CD14-positive monocyte (primary cell): ENCODE measurements around the gene UBE2U. TPM values are rescaled to one million over a fixed set of nuclear protein-coding genes. Genes with fewer than 3 reads are reported as not detected.

ENCODE experiments used
- DNase-seq, 3 donors: peaks; one replicate each; pipeline ENCODE4 v3.0.0-alpha.2; 2011 to 2022
- H2AFZ ChIP-seq: 2 replicates; pipeline ENCODE4 v1.6.0; 2012; ENCODE audit warnings: mild to moderate bottlenecking, low read depth, low read length, inconsistent platforms; ENCODE audit not compliant: insufficient read depth, poor library complexity, severe bottlenecking
- H3K27ac ChIP-seq, 2 donors: 1 replicate in 1 of 2; 2 replicates in 1 of 2; pipeline ENCODE4 v1.5.1; 2012 to 2013; ENCODE audit warnings: low read length in 2 of 2, control low read depth in 1 of 2, inconsistent platforms in 1 of 2, low read depth in 1 of 2, mild to moderate bottlenecking in 1 of 2
- H3K27me3 ChIP-seq, 2 donors: one replicate each; pipeline versions ENCODE4 v1.6.0 to v1.6.1; 2011 to 2013; ENCODE audit warnings: low read length in 2 of 2; ENCODE audit not compliant: control insufficient read depth in 2 of 2, insufficient read depth in 2 of 2
- H3K36me3 ChIP-seq, 2 donors: replicated peaks in 1 of 2; 1 replicate in 1 of 2; 2 replicates in 1 of 2; pipeline versions ENCODE4 v1.5.1 to v1.6.1; 2012 to 2013; ENCODE audit warnings: low read length in 2 of 2, control low read depth in 1 of 2, inconsistent platforms in 1 of 2, mild to moderate bottlenecking in 1 of 2; ENCODE audit not compliant: insufficient read depth in 2 of 2, control insufficient read depth in 1 of 2
- H3K4me1 ChIP-seq, 2 donors: 1 replicate in 1 of 2; 2 replicates in 1 of 2; pipeline versions ENCODE4 v1.5.1 to v1.6.1; 2012 to 2013; ENCODE audit warnings: low read length in 2 of 2, control low read depth in 1 of 2, inconsistent platforms in 1 of 2, mild to moderate bottlenecking in 1 of 2, moderate library complexity in 1 of 2; ENCODE audit not compliant: insufficient read depth in 2 of 2, control insufficient read depth in 1 of 2
- H3K4me2 ChIP-seq: replicated peaks from 2 replicates; pipeline ENCODE3; 2012; ENCODE audit warnings: low read length, moderate library complexity, mild to moderate bottlenecking; ENCODE audit not compliant: poor library complexity, severe bottlenecking; ENCODE audit errors: extremely low read depth
- H3K4me3 ChIP-seq, 3 experiments: fragments of 200-600 bp in 1 of 3; sonication (generic) in 1 of 3; replicated peaks in 1 of 3; 1 replicate in 2 of 3; 2 replicates in 1 of 3; pipeline ENCODE4 v1.5.1; 2011 to 2013; ENCODE audit warnings: low read length in 3 of 3, mild to moderate bottlenecking in 3 of 3, control low read depth in 2 of 3, low read depth in 2 of 3, inconsistent platforms in 1 of 3, moderate library complexity in 1 of 3
- H3K79me2 ChIP-seq: 2 replicates; pipeline ENCODE4 v1.6.0; 2012; ENCODE audit warnings: mild to moderate bottlenecking, control low read depth, inconsistent platforms, low read length, moderate library complexity; ENCODE audit not compliant: insufficient read depth
- H3K9ac ChIP-seq: 2 replicates; pipeline ENCODE4 v1.6.0; 2017; ENCODE audit warnings: low read length, mild to moderate bottlenecking; ENCODE audit not compliant: insufficient read depth, poor library complexity, severe bottlenecking
- H3K9me3 ChIP-seq, 2 donors: replicated peaks in 1 of 2; 1 replicate in 1 of 2; 2 replicates in 1 of 2; pipeline versions ENCODE4 v1.5.1 to v1.6.1; 2012 to 2013; ENCODE audit warnings: low read length in 2 of 2, control low read depth in 1 of 2; ENCODE audit not compliant: control insufficient read depth in 1 of 2, insufficient read depth in 1 of 2
- H4K20me1 ChIP-seq: 2 replicates; pipeline ENCODE4 v1.6.0; 2012; ENCODE audit warnings: mild to moderate bottlenecking, low read length, control low read depth, moderate library complexity; ENCODE audit not compliant: insufficient read depth
- H3K27ac Mint-ChIP-seq, 7 donors: one replicate each; pipeline ENCODE4 v1.8.0; 2020; ENCODE audit warnings: mild to moderate bottlenecking in 7 of 7, mixed read lengths in 7 of 7, moderate library complexity in 6 of 7, inconsistent platforms in 2 of 7
- H3K27me3 Mint-ChIP-seq, 3 donors: one replicate each; pipeline ENCODE4 v1.8.0; 2021 to 2022; ENCODE audit warnings: low read depth in 3 of 3, mild to moderate bottlenecking in 3 of 3, mixed read lengths in 3 of 3, moderate library complexity in 3 of 3, inconsistent platforms in 1 of 3
- H3K36me3 Mint-ChIP-seq, 2 donors: one replicate each; pipeline ENCODE4 v1.8.0; 2020; ENCODE audit warnings: mixed read lengths in 2 of 2, inconsistent platforms in 1 of 2, mild to moderate bottlenecking in 1 of 2
- H3K4me1 Mint-ChIP-seq: one replicate; pipeline ENCODE4 v1.8.0; 2020; ENCODE audit warnings: mild to moderate bottlenecking, mixed read lengths
- H3K4me3 Mint-ChIP-seq, 2 donors: one replicate each; pipeline ENCODE4 v1.8.0; 2020; ENCODE audit warnings: mild to moderate bottlenecking in 2 of 2, mixed read lengths in 2 of 2, moderate library complexity in 1 of 2
- H3K9me3 Mint-ChIP-seq, 7 donors: one replicate each; pipeline ENCODE4 v1.8.0; 2020 to 2022; ENCODE audit warnings: mixed read lengths in 7 of 7, mild to moderate bottlenecking in 6 of 7, moderate library complexity in 6 of 7, inconsistent platforms in 2 of 7
- WGBS: methylation state at CpG from one replicate; pipeline ENCODE4 v1.1.5; 2013; ENCODE audit warnings: missing lambda C conversion rate; ENCODE audit not compliant: insufficient coverage; 5-methylcytosine and 5-hydroxymethylcytosine counted together
- intact Hi-C, 2 donors: fragments of 100-400 bp; cut with micrococcal nuclease; formaldehyde crosslinking; loops; one replicate each; pipeline versions ENCODE4 v1.15.0 to v1.15.1; 2023
- polyA plus RNA-seq, 3 donors: library from polyadenylated mRNA; depleted of rRNA in 1 of 3; unstranded in 2 of 3; stranded (reverse) in 1 of 3; fragments of 300-500 nt in 2 of 3; fragments of >200 nt in 1 of 3; fragmentation: Illumina TruSeq in 2 of 3; gene quantifications; 1 replicate in 2 of 3; 2 replicates in 1 of 3; pipeline ENCODE4 v1.2.3, GENCODE V29; 2012 to 2021
- TF ChIP-seq, protein P1 (sequence below): fragments of 200-600 bp; IDR thresholded peaks from one replicate; pipeline ENCODE4 v1.8.0; 2022; ENCODE audit warnings: antibody characterized with exemption, mild to moderate bottlenecking

Gene UBE2U
- polyA plus RNA-seq, 3 donors: not detected

DNA sequence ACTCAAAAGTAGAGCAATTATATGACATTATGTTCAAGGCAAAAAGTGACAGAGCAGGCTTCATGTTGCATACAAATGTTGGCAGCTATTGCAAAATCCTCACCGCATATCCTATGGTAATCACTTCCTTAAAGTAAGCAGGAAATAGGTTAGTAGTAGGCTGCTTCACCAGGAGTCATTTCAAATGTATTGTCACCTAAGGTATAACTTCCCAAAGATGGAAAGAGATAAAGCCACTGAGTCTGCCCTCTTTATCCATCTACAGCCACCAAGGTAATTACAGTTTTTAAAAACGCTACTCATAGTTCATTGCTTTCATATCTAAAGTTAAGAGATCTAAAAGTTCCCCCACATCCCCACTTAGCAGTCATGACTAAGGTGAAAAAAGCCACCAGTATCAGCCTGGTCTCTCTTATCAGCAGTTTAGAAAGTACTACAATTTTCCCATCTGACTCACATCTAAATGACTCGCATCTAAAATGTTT lies 31.6 kb upstream of the UBE2U start:
- Histone ChIP-seq H3K27me3 (no peaks in the 10 kb centered on the region), H3K27ac (no peak overlapping the region), H3K4me2 (peak overlapping the region; percentile 15), H3K36me3 (no peaks in the 10 kb centered on the region), H3K4me1 (peaks cover 12 to 13% of the 10 kb centered on the region in 2 donors), H3K79me2 (no peaks in the 10 kb centered on the region), H3K4me3 (peak overlapping the region in 1 of 3 experiments; percentile 19), H3K9ac (no peak overlapping the region), H4K20me1 (no peaks in the 10 kb centered on the region), H2AFZ (peak overlapping the region; percentile 25), H3K9me3 (no peaks in the 10 kb centered on the region)
- whole genome bisulfite sequencing: no CpG with 5 or more reads among the region's 3 CpGs
- Mint-ChIP-seq H3K27me3 (peaks cover 0 to 2% (median 0%) of the 10 kb centered on the region in 3 donors), H3K27ac (peak overlapping the region in 4 of 7 donors; percentile 4 to 59 (median 32)), H3K36me3 (no peaks in the 10 kb centered on the region), H3K4me3 (peak overlapping the region in 1 of 2 donors; percentile 62), H3K4me1 (peaks cover 27% of the 10 kb centered on the region), H3K9me3 (peaks cover 0 to 3% (median 0%) of the 10 kb centered on the region in 7 donors)
- peak; percentile 27 to 67 (median 46) for DNase-seq
- TF ChIP-seq, protein P1, sequence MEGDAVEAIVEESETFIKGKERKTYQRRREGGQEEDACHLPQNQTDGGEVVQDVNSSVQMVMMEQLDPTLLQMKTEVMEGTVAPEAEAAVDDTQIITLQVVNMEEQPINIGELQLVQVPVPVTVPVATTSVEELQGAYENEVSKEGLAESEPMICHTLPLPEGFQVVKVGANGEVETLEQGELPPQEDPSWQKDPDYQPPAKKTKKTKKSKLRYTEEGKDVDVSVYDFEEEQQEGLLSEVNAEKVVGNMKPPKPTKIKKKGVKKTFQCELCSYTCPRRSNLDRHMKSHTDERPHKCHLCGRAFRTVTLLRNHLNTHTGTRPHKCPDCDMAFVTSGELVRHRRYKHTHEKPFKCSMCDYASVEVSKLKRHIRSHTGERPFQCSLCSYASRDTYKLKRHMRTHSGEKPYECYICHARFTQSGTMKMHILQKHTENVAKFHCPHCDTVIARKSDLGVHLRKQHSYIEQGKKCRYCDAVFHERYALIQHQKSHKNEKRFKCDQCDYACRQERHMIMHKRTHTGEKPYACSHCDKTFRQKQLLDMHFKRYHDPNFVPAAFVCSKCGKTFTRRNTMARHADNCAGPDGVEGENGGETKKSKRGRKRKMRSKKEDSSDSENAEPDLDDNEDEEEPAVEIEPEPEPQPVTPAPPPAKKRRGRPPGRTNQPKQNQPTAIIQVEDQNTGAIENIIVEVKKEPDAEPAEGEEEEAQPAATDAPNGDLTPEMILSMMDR: no peak
- intact Hi-C loops: no loop called here

DNA sequence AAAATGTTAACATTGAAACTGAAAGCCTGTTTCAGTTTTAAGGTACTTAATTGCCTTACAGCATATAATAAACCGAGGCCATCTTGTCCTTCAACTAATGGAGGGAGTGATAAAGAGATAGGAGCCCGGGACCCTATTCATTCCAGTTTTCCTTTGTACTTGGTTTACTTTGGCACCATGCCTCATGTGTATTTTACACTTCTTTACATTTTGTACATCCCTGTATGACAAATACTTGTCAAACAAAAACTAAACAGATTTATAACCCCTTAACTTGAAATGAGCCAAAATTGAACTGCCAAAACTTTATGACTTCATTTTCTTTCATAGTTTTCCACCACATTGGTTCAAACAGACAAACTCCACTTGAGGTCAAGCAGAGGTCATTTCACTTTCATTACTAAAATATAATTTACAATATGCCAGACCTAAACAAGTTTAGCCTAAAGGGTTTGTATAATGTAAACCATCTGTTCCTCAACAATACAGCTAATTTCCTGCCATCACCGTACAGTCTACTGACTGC lies 30.9 kb upstream of the UBE2U start:
- H3K9ac ChIP-seq: no peak overlapping the region
- H2AFZ ChIP-seq: no peak overlapping the region
- peaks cover 0 to 2% (median 0%) of the 10 kb centered on the region in 3 donors for H3K27me3 Mint-ChIP-seq
- no peaks in the 10 kb centered on the region for H3K27me3 ChIP-seq
- no peak overlapping the region for H3K27ac Mint-ChIP-seq
- intact Hi-C loops: no loop called here
- no CpG with 5 or more reads among the region's 3 CpGs for WGBS
- H3K4me2 ChIP-seq: no peak overlapping the region
- H3K27ac ChIP-seq: no peak overlapping the region
- H3K9me3 ChIP-seq: no peaks in the 10 kb centered on the region
- H4K20me1 ChIP-seq: no peaks in the 10 kb centered on the region
- DNase-seq: no peak
- H3K36me3 Mint-ChIP-seq: no peaks in the 10 kb centered on the region
- H3K79me2 ChIP-seq: no peaks in the 10 kb centered on the region
- no peaks in the 10 kb centered on the region for H3K36me3 ChIP-seq
- H3K4me3 ChIP-seq: no peak overlapping the region
- TF ChIP-seq, protein P1: no peak
- H3K4me3 Mint-ChIP-seq: no peak overlapping the region
- peaks cover 0 to 3% (median 0%) of the 10 kb centered on the region in 7 donors for H3K9me3 Mint-ChIP-seq
- peaks cover 29% of the 10 kb centered on the region for H3K4me1 Mint-ChIP-seq
- H3K4me1 ChIP-seq: peaks cover 12 to 13% of the 10 kb centered on the region in 2 donors
